ENCODE measurements around the gene RAB7B.

The RAB7B gene

DNA sequence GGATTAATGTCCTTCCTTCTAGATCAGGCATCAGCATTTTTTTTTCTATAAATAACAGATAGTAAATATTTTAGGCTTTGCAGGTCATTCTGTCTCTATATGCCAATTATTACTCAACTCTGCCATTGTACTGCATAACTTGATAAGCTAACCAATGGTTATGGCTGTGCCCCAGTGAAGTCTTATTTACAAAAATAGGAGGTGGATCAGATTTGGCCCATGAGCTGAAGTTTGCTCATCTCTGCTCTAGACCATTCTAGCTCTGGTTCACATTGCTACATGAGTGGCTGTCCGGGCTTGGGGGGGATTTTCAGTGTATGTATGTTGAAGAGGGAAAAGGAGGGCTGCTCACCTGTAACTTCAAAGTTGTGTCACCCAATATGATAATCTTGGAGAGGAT, 10.1 kb downstream of the RAB7B start:
- DNase-seq, result no peak

DNA sequence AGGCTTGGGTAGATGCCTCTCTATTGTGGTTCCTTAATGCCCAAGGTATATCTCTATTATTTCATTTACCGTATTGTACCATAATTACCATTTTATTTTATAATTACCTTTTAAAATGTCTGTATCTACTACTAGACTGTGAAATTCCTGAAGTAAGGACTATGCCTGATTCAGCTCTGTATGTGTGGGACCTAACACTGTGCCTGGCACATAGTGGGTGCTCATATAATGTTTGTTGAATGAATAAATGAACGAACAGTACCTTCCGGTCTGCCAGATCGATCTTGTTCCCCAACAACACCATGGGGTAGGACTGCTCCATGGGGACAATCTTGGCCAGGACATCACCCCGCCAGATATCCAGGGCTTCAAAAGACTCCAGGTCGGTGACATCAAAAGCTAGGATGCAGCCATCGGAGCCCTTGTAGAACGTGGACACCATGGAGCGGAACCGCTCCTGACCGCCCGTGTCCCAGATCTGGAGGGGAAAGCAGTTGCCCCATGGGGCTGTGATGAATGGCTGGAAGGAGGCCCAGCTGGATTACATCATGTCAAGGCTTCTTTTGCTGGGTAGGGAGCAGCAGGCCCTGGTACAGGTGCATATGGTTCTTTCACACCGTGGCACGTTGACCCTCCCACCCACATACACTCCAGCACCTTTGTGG, 10.8 kb downstream of the RAB7B start:
- no peak for DNase-seq

DNA sequence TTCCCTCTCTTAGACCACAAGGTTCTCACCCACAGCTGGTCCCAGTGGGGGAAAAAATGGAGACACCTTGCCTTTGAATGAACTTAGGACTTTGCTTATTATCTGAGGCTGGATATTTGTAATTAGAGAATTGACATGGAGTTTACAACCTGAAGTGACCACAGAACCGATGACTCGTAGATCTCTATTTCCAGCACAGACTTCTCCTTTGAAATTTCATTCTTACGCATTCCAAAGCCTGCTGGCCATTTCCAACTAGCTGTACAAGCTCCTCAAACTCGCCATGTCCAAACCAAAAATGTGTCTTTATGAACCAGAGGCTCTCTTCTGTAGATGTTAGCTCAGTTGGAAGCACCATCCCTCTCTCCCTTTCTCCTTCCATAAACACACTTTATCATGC, 12.0 kb downstream of the RAB7B start:
- DNase-seq, result no peak

DNA sequence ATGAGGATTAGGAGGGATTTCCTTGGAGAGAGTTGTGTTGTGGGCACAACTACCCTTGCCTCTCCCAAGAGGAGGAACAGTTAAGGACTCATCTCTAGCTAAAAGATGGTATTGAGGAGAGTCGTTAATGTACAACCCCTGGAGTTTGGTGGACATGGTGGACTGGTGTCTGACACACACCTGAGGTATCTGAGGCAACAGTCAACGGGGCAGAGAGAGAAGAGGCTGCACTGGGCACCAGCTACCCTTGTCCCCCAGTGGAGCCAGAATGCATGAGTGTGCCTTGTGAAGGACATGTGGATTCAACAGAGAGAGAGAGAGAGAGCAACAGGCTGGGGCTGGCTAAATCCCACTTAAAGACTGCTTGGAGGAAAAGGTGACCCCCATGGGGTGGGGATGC, 13.0 kb downstream of the RAB7B start:
- DNase-seq, result no peak

DNA sequence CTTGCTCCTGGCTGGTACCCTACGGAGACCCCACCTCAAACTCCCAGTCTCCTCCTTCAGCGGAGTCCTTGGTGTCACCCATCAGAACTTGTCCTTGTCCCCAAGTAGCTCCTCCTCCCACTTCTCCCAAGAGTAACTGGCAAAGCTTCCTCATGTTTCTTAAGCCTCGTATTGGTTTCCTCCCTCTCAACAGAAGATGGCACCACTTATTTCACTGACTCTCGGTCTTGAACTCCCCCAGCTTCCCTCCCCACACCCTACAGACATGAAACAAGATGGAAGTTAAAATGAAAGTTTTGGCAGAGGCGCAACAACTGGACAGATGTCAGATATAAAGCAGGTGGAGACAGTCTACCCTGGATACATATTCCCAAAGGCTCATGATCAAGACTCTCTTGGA, 13.4 kb downstream of the RAB7B start:
- no peak for DNase-seq

DNA sequence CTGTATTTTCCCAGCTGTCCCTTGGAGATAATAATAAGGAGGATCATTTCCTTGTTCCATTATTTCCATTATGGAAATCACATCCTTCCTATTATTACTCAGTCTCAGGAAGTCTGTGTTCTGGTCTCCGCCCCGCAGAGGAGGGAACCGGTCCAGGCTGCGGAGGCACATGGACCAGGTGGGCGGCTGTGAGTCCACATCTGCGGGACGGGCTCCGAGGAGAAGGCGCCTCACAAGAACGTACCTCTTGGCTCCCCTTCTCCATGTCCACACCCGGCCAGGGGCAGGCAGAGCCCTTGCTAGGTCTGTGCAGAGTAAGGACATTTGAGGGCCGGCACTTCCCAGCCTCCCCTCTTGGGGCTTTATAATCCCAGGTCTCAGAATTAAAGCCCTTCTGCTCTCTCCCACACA, 14.6 kb downstream of the RAB7B start:
- DNase-seq, result no peak

DNA sequence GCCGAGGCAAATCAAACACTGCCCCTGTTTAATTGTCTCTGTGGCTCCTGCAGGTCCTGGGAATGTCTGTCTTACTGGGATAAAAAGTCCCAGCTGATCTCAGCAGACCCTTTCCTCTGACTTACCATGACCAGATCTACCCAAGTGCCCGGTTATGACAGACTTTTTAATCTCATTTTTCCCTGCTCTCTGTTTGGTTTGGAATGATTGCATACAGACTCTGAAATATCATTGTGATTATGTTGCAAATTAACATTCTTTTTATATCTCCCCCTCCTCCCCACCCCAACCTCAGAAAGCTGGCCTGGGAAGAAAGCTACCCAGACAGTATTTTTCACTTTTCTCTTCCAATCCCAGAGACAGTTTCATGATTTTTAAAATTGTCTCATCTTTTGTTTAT, 16.3 kb downstream of the RAB7B start:
- DNase-seq, result no peak

DNA sequence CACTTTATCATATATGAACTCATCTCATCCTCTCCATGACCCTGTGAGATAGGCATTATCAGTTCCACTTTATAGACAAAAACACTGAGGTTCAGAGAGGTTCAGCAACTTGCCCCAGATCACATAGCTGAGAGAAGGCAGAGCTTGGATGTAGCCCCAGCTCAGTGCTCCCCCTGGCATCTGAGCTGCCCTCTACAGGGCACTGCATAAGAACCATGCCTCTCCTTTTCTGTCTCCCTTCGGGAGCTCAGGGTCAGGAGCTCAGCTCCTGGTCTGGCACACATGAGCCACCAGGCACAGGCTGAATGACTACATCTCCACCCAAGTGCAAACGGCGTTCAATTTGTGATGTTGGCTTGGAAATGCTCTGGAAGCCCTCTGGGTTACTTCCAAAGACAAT, 16.9 kb downstream of the RAB7B start:
- no peak for DNase-seq

DNA sequence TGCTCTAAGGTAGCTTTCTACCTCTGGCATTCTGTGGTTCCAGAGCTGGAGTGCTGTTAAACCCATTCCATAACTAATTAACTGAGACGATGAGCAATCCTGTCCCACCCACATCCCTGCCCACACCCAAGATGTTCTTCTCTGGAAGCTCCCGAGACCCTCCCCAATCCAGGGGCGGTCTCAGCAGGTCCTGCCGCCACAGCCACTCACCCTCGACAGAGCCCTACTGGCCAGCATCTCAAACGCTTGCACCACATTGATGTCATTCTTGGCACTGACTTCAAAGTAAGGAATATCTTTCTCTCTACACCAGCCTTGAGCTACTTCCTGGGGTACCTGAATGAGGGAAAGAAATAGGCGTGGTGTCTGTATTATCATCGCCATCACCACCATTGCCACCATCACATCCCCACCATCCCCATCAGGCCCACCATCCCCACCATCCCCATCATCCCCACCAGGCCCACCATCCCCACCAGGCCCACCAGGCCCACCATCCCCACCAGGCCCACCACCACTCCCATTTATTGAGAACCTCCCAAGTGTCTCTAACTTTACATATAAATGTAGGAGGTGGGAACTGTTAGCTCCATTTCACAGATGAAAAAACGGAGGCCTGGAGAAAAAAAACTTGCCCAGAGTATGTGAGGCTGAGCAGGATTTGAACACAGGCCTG, 17.7 kb downstream of the RAB7B start:
- DNase-seq, result no peak

DNA sequence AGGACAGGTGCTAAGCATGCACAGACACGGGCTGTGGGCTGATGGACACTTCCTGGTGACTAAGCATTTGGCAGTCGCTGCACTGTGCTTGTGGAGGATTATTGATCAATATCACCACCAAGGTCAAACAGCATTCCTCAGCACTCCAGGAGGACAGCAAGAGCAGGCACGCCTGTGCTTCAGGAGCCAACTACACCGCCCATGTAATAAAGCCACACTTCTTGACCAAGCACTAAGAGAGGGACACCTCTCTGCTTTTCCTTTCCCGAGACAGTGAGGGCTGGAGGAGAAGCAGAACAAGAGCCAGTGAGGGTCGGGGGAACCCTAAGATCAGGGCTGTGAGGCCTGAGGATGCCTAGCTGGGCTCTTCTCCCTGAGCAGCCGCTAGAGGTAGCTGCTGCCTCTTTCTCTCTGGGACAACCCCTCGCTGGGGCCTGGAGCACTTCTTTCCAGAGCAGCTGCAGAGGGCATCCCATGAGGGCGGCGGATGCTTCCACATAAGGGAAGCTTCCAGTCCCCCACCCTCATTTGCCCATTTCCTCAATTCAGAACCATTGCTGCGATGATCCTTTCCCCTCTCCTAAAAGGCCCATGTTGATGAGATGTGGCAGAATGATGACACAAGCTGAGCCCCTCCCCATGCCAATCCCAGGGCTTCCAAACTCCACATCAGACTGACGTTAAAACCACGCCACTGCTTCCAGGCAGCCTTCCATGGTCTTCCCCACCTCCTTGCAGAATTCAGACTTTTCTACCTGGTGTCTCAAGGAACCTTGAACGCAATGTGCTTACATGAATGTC, 19.1 kb downstream of the RAB7B start:
- DNase-seq, result peak; percentile 48

DNA sequence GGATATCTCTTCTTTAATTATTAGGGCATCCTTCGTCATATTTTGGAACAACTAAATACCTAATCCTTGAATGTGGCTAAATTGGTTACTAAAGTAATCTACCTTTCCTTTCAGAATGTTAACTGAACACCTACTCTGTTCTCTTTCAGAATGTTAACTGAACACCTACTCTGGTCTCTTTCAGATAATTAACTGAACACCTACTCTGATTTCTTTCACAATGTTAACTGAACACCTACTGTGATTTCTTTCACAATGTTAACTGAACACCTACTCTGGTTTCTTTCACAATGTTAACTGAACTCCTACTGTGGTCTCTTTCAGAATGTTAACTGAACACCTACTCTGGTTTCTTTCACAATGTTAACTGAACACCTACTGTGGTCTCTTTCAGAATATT, 21.9 kb downstream of the RAB7B start:
- no peak for DNase-seq

DNA sequence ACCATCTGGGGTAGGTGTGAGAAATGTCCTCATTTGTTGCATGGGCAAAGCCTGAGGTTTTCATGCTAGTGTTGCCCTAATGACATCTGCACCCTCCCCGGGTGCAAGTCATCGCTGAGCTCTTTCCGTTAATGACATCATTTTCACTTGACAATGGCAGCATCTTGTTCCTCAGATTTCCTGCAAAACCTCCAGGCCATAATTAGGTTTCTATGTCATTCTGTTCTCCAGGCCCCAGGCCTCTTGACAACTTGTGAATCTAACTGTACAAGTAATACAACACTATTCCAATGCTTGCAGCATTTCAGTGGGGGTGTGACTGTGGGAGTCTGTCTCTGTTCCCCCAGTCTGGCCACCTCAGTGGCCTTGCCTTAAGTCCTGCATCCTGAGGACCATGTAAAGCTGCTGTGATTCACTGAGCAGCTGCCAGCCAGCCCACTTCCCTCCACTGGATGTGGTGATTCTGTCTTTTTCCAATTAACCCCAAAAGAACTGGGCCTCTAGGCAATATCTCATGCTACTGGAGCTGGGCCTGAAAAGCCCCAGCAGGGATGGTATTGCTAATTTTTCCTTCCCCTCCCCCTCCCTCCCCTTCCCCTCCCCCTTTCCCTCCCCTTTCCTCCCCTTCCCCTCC, 22.8 kb downstream of the RAB7B start:
- DNase-seq, result no peak

DNA sequence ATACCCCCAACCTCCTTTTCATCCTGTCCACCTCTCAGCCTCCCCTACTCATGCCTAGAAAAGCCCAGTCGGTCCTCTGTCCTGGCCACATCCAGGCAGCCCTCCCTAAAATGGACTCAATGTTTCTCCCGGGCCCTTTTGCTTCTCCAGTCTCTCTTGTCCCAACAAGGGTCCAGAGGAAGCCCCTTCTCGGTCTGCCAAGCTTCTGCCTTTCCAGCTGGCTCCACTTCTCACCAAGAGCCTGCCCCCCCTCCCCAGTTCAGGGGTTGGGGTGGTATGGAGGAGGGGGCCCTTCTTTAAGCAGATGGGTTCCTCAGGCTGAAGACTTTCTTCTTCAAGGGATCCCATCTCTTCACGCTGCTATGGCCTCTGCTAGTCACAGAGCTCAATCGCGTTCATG, 23.9 kb downstream of the RAB7B start:
- no peak for DNase-seq

DNA sequence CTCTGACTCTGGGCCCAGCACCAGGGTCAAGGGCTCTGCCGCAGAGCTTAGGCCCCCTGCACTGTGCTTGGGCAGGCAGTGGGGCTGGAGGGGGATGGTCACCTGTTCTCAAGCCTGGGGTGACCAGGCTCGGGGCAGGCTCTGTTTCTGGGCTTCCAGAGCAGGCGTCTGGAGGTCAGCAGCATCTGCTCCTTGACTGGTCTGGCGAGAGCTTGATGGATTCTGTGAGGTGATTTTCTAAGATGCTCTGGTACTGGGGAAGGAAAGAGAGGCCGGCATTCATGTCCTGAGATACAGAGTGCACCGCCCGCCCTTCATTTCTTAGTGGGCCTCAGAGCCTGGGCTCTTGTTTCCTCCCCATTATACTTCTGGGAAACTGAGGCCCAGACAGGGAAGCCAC, 24.5 kb downstream of the RAB7B start:
- DNase-seq, result no peak

DNA sequence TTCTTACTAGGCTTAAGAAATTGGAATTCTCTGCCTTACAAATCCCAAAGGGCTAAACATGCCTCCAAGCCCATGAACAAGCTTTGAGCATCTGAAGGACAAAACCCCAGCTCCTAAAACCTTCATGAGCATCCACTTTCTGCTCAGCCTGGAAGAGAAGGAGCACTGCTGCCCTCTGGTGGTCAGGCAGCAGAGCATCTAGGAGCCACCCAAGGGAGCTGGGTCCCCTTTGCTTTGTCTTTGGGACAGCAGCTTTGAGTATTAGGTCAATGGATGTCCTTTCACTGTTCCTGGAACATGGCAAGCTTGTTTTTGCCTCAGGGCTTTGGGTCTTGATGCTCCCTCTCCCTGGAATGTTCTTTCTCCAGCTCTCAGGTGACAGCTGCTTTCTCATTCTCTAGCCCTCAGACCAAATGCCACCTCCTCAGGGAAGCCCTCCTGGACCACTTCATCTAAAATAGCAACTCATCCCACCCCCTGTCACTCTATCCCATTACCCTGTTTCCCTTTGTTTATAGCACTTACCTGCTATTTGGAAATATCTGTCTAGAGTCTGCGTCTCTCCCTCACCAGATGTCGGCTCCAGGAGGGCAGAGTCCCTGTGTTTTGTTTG, 25.7 kb downstream of the RAB7B start:
- DNase-seq, result peak; percentile 80

DNA sequence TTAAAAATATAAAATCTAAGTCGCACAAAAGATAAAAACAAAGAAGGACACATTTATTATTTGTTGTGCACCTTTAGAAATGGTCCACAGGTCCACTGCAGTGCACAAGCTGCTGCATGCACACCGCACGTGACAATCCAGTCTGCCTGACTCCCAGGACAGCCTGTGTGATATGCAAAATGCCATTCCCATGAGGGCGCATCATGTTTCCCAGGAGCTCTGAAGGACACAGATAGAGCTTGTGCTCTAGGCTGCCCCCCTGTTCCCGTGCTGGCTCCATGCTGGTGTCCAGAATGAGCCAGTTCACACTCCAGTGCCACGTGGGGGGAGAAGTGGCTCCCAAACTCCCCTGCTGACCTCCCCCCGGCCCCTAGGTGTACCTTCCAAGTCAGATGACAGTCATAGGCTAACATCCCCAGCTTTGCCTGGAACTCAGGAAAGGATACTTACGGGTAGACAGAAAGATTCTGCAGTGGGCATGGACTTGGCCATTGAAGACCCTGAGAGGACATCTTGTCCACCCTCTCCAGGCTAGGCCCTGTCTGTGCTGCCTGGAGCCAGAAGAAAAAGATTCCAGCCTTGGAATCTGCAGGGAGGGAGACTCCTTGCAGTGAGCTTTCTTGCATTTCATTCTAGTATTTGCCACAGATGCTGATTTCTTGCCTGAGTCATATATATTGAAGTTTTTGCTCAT, 26.3 kb downstream of the RAB7B start:
- DNase-seq, result no peak

DNA sequence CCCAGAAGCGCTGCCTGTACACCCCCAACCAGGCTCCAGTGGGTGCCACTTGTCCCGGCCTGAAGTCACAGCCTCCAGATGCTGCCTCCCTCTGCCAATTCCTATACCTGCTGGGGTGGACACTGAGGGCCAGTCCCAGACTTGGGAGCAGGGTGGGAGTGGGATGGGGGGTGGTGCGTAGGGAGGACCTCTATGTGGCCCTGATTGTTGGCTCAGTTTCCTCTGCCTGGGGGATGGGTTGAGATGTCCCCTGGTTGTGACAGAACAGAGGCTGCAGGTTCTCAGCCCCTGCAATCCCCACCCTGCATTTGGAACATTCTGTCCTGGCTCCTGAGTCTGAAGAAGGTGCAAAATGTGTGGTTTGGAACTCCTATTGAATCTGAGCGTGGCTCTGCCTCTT, 27.2 kb downstream of the RAB7B start:
- no peak for DNase-seq

DNA sequence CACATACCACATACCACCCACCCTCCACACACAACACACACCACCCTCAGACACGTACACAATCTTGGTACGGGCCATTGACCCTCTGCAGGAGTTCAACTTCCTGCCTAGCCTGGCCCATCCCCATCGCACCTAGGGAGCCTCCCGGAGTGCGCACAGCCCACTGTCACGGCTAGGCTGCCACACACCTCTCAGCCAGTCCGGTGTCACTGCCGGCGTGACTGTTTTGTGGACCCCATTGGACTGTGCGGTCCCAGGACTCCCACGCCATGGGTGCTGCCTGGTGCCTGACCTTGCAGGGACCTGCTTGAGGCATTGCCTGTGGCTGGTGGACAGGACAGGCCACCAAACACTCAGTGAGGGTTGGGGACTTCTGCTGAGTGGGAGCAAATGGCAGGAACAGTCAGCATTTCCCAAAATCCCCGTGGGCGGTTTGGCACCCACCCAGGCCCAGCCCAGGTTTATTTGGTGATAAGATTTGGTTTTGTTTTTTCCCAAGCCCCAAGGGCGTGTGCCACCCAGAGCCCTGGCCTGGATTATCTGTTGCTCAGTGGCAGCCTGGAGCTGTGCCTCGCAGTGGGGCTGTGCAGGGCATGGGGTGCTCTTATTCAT, 27.7 kb downstream of the RAB7B start:
- no peak for DNase-seq

DNA sequence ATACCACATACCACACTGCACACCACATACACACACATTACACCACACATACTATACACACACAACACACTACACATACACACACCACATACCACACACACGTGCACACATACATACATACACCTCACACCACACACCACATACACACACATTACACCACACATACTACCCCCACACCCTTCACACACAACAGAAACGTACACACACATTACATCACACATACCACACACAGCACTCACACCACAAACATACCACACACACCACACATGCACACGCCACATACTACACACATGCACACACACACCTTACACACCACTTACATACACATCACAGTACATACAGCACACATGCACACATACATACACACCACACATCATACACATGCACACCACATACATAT, 28.5 kb downstream of the RAB7B start:
- no peak for DNase-seq

DNA sequence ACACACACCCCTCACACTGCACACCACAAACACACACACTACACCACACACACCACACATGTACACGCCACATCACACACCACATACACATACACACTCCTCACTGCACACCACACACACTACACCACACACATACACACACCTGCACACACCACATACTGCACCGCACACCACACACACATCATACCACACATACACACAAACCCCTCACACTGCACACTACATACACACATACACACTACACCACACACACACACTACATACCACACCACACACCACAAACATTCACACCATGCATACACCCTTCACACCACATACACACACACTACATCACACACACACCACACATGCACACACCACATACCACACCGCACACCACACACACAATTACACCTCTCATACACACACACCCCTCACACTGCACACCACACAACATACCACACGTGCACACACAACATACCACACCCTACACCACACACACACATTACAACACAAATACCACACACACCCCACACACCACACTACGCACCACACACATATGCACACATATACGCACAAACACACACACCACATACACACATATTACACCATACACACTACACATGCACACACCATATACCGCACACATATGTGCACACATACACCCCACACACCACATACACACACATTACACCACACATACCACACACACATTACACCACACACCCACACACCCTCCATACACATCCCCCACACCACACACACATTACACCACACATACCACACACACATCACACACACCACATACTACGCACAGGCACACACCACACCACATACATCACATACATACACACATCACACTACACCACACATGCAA, 29.6 kb downstream of the RAB7B start:
- no peak for DNase-seq

DNA sequence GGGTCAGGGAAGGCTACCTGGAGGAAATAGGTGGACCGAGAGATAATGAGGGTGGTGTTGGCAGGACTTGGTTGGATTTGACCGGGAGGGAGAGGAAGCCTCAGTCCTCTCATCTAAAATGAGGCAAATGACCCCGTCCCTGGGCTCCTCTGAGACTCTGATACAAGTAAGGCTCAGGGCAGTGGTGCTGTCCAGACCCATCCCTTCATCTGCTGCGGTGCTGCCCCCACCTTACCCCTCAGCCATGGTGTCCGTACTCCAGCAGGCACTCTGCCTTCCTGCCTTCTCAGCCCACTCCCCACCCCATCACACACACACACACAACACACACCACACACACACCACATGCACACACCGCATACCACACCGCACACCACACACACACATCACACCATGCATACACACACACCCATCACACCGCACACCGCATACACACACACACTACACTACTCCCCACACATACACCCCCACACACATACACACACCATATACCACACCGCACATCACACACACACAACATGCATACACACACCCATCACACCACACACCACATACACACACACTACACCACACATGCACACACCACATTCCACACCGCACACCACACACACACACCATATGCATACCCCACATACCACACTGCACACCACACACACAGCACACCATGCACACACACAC, 30.6 kb downstream of the RAB7B start:
- no peak for DNase-seq
